ENCODE results near the gene EPHA6.
A peak's percentile ranks its signal among the peaks of the same experiment; 100 is the strongest.

Gene EPHA6

GRCh38 chr3:97719156-97719821 lies 904.9 kb downstream of the EPHA6 start:
- DNase-seq: peak; percentile 63 to 69

GRCh38 chr3:97720417-97720816 lies 906.0 kb downstream of the EPHA6 start:
- no peak for DNase-seq

GRCh38 chr3:97721446-97721845 lies 907.1 kb downstream of the EPHA6 start:
- DNase-seq: no peak

GRCh38 chr3:97736928-97737327 lies 922.5 kb downstream of the EPHA6 start:
- no peak for DNase-seq

GRCh38 chr3:97738761-97739160 lies 924.4 kb downstream of the EPHA6 start:
- DNase-seq: no peak

GRCh38 chr3:97742036-97742435 lies 927.6 kb downstream of the EPHA6 start:
- no peak for DNase-seq

- DNase-seq: no peak
Measured at GRCh38 chr3:97744289-97744688, 929.9 kb downstream of the EPHA6 start.

- DNase-seq: no peak
Measured at GRCh38 chr3:97763586-97764406, 949.4 kb downstream of the EPHA6 start.

- peak; percentile 74 to 80 for DNase-seq
Measured at GRCh38 chr3:97764407-97765238, 950.2 kb downstream of the EPHA6 start, which contains the start of gene ARL6. ARL6 (plus strand) TSS chr3:97764758; CDS start chr3:97768108, 3,350 bp downstream.

- DNase-seq: no peak
Measured at GRCh38 chr3:97765336-97765735, 950.9 kb downstream of the EPHA6 start.

GRCh38 chr3:97772926-97773325 lies 958.5 kb downstream of the EPHA6 start:
- DNase-seq: no peak

- no peak for DNase-seq
Measured at GRCh38 chr3:97778152-97778551, 963.8 kb downstream of the EPHA6 start.

- DNase-seq: no peak
Measured at GRCh38 chr3:97793420-97794019, 979.1 kb downstream of the EPHA6 start.

- DNase-seq: no peak
Measured at GRCh38 chr3:97795951-97796350, 981.6 kb downstream of the EPHA6 start.
